GM21825 (cell line): ENCODE results near the gene GRID1.
"Not testable (repeated sequence)": the region's sequence is repeated elsewhere in the genome, so short reads cannot be mapped to it uniquely, and the experiment has no call there.

Experiments
- ATAC-seq: cut with Tn5 transposase; IDR thresholded peaks from one replicate; pipeline ENCODE4 v1.9.1; 2021; ENCODE audit warnings: mild to moderate bottlenecking, moderate library complexity; ENCODE audit not compliant: unreplicated experiment

GRID1 gene

DNA sequence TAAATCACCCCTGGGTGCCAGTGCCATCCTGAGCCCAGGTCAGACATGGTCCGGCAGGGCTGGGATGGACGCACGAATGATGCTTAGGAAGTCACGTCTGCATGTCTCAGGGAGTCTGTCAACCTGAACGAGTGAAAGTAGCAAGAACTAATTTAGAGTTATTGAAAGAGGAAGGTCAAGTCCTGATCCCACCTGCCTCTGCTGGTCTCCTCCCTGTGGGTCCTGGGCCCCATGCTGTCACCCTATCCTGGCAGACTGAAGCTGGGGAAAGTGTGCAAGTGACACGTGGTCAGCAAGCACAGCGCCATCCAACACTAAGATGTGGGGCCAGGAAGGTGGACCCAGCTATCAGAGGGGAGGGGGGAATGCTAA, 26.1 kb upstream of the GRID1 start:
- ATAC-seq, result peak; percentile 63

- ATAC-seq, result peak; percentile 17
Measured at GRCh38 chr10:86391986-86392722, 25.6 kb upstream of the GRID1 start.

DNA sequence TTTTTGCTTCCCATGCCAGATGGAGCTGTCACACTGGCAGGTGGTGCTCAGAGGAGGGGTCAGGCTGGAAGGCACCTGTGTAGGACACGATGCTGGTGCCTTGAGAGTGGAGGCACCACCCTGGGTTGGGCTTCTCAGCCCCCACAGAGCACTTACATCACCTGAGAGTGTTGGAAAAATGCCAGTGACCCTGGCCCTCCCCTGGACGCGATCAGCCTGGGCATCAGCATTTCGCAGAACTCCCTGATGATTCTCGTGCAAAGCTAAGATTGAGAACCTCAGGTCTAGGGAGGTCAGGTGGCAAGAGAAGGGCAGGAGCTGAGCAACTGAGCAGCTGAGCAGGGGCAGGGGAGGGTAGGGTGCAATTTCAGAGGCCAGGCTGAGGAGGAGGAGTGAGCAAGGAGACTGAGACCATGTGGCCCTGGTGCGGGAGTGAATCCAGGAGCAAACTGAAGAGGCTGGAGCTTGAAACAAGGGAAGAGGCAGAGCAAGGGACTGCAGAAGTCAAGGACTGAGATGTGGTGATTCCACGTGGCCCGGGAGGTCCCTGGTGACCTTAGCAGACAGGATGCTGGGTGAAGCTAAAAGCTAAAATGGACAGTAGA, 24.7 kb upstream of the GRID1 start:
- ATAC-seq, result no peak

DNA sequence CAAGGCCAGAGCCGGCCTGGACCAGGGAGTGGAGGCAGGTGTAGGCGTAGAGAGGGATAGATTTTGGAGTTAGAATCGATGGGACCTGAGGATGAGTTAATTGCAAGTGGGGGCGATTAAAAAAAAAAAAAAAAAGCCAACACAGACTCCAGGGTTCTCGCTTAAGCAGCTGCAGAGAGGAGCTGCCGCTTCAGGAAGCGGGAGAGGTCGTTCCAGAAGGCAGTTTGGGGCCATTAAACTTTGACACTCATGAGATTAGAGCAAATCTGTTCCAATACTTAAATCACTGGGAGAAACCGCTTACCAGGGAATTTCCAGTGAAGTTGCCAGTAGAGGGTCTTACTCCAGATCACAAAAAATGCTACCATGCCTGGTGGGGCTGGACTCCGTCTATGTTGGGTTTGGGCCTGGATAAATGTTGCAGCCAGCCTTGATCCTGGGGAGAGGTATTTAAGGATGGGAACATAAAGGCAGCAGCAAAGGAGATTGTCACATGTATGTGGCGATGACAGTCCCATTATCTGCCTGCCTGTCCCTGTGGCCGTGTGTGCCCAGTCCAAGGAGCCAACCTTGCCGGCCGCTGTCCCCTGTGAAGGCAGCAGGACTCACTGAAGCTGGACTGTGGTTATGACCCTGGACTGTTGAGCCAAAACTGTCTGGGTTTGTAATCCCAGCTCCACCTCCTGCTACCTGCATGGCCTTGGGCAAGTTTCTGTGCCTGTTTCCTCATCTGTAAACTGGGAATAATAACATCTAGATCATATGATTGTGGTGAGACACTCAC, 23.9 kb upstream of the GRID1 start:
- ATAC-seq, result no peak

GRCh38 chr10:86389441-86390193, 23.0 kb upstream of the GRID1 start:
- peak; percentile 63 for ATAC-seq

GRCh38 chr10:86389109-86389440, 22.5 kb upstream of the GRID1 start:
- ATAC-seq, result not testable (repeated sequence)

DNA sequence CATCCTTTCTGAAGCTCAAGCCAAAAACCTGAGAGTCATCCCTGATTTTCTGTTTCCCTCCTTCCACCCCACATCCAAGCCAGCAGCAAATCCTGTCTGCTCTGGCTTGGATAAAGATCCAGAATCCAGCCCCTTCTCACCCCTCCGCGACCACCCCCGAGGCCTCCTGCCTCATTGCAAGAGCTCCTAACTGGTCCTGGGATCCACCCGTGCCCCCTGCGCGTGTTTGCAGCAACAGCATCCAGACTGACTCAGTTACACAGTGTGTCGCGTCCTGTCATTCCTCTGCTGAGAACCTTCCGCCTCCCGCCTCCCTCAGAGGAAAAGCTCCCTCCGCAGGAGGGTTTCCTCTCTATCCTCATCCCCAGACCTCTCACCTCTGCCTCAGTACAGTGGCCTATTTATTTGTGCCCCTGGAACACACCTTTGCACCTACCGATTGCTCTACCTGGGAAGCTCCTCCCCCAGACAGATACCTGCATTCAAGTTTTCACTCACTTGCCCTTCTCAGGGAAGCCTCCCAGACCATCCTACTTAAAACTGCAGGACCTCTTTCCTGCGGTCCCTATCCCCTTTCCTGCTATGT, 21.6 kb upstream of the GRID1 start:
- ATAC-seq, result no peak

- ATAC-seq, result no peak
Measured at GRCh38 chr10:86387178-86387794, 20.7 kb upstream of the GRID1 start.

DNA sequence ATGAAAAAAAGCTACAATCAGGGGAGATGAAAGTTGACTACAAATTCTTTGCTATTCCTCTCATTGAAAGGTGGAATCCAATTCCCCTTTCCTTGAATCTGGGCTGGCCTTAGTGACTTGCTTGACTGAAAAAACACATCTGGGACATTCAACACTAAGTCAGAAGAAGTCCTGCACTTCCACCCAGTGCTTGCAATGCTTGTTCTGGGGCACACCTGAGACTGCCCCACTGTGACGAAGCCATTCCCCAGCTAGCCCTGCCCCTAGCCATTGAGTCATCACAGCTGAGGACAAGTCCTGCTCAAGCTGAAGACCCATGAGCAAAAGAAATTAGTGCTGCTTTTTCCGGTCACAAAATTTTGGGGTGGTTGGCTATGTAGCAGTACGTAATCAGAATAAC, 19.2 kb upstream of the GRID1 start:
- ATAC-seq, result no peak

DNA sequence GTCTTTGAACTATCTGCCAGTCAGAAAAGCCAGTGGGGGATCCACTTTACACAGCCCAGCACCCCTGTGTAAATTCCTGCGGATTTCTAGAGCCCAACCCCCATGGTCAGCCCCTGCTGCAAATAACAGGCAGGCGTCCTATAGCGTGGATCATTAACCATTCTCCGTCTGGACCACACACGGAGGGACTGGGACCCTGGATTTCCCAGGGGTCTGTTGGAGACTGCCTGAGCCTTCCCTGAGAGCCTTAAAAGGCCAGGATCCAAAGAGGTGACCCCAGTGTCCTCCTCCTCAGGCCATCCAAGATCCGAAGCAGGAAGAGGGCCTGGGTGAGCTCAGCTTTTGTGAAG, 11.2 kb upstream of the GRID1 start:
- no peak for ATAC-seq

DNA sequence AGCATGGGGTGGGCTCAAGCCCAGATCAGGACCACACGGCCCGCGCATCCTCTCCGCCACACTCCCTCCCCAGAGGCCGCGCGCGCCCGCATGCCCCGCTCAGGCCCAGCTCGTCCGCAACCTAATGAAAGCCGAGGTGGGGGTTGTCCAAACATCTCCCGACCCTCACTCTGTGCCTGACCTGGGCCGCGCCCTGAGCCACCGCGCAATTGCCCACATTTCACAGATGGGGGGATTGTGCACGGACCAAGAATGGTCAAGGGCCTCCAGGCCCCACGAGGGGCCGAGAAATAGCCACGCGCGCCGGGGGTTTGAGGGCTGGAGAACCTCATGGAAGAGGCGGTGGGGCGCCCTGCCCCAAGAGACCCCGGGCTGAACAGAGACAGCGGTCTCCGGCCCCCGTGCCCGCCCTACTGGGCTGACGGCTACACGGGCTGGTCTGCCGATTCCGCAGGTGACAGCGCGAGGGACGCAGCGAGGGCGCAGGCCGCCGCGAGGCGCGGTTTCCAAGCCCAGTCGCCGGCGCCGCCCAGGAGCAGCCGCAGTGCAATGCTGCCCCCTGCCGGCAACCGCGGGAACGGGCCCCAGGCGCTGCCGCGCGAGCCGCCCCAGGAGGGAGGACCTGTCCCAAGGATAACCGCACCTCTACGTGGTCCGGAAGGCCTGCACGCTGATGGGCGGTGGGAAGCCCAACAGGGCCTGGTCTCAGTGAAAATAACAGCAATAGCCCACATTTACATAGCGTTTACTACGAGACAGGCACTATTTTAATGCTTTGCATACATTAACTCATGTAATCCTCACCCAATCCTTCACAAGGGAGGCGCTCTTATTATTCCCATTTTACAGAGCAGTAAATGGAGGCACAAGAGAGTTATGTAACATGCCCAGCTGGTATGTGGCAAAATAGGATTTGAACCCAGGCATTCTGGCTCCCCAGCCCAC, 10.5 kb upstream of the GRID1 start:
- ATAC-seq, result peak; percentile 95

GRCh38 chr10:86376403-86376802, 9.8 kb upstream of the GRID1 start:
- ATAC-seq, result no peak

- no peak for ATAC-seq
Measured at GRCh38 chr10:86375204-86375603, 8.6 kb upstream of the GRID1 start.

- no peak for ATAC-seq
Measured at GRCh38 chr10:86374664-86375063, 8.1 kb upstream of the GRID1 start.

DNA sequence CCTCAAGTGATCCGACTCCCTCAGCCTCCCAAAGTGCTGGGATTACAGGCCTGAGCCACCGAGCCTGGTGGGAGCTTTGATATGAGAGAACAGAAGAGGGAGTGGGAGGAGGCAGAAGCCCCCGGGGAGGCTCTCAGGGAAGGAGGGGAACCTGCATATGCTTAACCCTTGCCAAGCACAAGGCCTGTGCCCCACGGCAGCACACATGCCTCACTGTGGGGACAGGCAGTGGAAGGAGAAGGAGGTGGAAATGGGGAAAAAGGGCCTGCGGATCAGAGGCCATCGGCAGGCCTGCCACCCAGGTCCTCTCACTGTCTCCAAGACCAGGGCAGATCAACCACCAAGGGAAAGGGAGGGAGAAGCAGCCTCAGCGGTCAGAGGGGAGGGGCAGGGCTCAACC, 7.2 kb upstream of the GRID1 start:
- no peak for ATAC-seq

- ATAC-seq, result no peak
Measured at GRCh38 chr10:86373251-86373650, 6.7 kb upstream of the GRID1 start.

DNA sequence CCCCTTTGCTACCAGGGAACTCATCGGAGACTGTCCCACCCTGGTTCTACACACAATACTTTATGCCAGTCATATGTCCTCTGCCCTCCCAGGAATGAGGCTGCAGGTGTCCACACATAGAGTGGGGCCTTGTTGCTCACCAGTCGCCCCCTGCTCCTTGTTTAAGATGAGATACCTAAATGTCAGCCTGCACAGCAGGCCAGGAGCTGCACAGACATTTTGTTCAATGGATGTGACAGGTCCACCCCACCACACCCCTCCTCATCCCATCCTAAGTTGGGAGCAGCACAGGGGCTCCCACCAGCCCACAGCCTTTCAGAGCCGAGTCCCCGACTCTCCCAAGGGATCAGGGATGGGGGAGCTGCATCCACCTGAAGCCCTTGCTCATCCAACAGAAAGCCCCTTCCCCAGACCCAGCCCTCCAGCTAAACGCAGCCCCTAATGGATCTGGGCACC, 6.2 kb upstream of the GRID1 start:
- no peak for ATAC-seq

DNA sequence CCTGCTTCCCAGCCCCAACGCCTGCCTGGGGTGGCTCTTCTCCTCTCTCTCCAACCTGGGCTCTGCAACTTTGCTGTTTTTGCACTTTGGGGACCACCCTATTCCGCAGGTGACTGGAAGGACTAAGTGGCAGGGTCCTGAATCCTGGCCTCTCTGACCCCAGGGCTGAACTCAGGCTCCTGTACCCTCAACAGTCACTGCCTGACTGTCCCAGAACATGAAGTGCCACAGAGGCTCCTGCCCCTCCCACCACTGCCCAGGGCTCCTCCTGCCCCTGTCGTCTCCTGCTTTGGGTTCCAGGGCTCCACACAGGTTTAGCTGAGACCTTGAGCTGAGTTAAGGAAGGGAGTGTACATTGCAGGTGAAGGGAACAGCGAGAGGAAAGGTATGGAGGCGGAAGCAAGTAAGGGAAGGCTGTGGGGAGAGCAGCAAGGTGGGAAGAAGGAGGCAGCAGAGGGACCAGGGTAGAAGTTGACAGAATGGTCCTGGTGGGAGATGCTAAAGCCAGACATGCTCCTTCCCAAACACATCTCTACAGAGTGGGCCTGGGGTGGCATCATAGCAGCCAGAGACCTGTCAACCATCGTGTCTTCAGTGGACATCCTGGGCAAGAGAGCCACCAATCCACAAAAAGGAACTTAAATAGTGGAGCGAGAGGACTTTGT, 5.7 kb upstream of the GRID1 start:
- ATAC-seq, result no peak

DNA sequence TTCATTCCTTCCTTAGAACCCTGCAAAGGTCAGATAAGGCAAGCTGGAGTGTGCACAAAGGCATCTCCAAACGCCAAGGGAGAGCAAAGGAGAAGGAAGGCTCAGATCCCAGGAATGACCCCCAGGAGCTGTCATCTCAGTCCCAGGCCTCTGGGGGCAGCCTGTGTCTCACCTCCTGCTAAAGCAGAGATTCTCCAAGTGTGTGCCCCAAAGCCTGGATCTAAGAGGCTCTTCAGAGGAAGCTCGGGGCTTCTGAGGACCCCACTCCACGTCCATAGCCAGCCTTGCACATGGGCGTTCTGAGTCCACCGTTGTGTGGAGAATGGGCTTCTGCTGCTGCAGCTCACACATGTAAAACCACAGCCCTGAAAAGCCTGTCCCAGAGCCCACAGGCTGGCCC, 5.1 kb upstream of the GRID1 start:
- no peak for ATAC-seq
